Breast epithelium (tissue), 3 donors: Measurements from ENCODE around the gene EPHB2.

Source experiments
- POLR2A ChIP-seq: fragments of 450-650 bp; IDR thresholded peaks from one replicate; pipeline ENCODE4 v1.6.1; 2016; ENCODE audit warnings: antibody characterized with exemption, mild to moderate bottlenecking, moderate library complexity
- POLR2AphosphoS5 ChIP-seq, 3 donors: sonication (generic); formaldehyde crosslinking; IDR thresholded peaks; one replicate each; pipeline ENCODE4 v1.6.1; 2017; ENCODE audit warnings: antibody characterized with exemption in 3 of 3
- TF ChIP-seq, protein P1 (sequence below), 3 donors: fragments of 450-650 bp; IDR thresholded peaks; one replicate each; pipeline ENCODE4 v1.5.1; 2016 to 2017; ENCODE audit warnings: antibody characterized with exemption in 3 of 3, mild to moderate bottlenecking in 3 of 3, moderate library complexity in 3 of 3

DNA sequence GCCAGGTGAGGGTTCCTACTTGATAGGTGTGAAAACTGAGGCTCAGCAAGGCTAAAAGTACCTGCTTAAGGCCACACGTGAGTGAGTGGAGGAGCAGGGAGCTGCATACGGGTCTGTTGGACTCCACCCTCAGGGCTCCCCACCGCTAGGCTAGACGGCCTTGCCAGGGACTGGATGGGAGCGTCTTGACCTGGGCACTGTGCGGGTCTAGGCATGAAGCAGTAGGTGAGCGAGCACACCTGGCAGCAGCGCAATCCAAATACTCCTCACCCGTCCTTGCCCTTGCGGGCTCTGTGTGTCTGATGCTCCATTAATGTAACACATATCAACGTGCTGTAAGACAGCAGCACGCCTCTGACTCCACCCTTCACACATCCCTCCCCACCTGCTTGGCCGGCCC, 168.0 kb downstream of the EPHB2 start:
- TF ChIP-seq POLR2A (no peak), POLR2AphosphoS5 (IDR thresholded peaks at IDR 0.05) (no peak)
- TF ChIP-seq, protein P1, sequence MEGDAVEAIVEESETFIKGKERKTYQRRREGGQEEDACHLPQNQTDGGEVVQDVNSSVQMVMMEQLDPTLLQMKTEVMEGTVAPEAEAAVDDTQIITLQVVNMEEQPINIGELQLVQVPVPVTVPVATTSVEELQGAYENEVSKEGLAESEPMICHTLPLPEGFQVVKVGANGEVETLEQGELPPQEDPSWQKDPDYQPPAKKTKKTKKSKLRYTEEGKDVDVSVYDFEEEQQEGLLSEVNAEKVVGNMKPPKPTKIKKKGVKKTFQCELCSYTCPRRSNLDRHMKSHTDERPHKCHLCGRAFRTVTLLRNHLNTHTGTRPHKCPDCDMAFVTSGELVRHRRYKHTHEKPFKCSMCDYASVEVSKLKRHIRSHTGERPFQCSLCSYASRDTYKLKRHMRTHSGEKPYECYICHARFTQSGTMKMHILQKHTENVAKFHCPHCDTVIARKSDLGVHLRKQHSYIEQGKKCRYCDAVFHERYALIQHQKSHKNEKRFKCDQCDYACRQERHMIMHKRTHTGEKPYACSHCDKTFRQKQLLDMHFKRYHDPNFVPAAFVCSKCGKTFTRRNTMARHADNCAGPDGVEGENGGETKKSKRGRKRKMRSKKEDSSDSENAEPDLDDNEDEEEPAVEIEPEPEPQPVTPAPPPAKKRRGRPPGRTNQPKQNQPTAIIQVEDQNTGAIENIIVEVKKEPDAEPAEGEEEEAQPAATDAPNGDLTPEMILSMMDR (IDR thresholded peaks at IDR 0.05) = no peak
